Chondrocyte (in vitro differentiated cells): ENCODE measurements around the gene ACSM4. TPM values are rescaled to one million over a fixed set of nuclear protein-coding genes. Genes with fewer than 3 reads are reported as not detected.
"Not testable (repeated sequence)": the region's sequence is repeated elsewhere in the genome, so short reads cannot be mapped to it uniquely, and the experiment has no call there.

Experiments
- DNase-seq: peaks from one replicate; pipeline ENCODE4 v3.0.0; 2021; ENCODE audit warnings: mixed read lengths, low spot score
- H3K27ac Mint-ChIP-seq: one replicate; pipeline ENCODE4 v1.8.0; 2021; ENCODE audit warnings: mild to moderate bottlenecking, moderate library complexity, mixed read lengths; ENCODE audit not compliant: unreplicated experiment
- H3K27me3 Mint-ChIP-seq: 2 replicates; pipeline ENCODE4 v1.8.0; 2021; ENCODE audit warnings: low read depth, mixed read lengths
- H3K36me3 Mint-ChIP-seq: 2 replicates; pipeline ENCODE4 v1.8.0; 2021; ENCODE audit warnings: low read depth, mixed read lengths
- H3K4me1 Mint-ChIP-seq: 2 replicates; pipeline ENCODE4 v1.8.0; 2021; ENCODE audit warnings: low read depth, mild to moderate bottlenecking, mixed read lengths
- H3K4me3 Mint-ChIP-seq: one replicate; pipeline ENCODE4 v1.8.0; 2021; ENCODE audit warnings: mild to moderate bottlenecking, moderate library complexity, mixed read lengths; ENCODE audit not compliant: unreplicated experiment
- H3K9me3 Mint-ChIP-seq: 2 replicates; pipeline ENCODE4 v1.8.0; 2021; ENCODE audit warnings: low read depth, mixed read lengths
- total RNA-seq: library from RNA; stranded (reverse); gene quantifications from 3 replicates; pipeline ENCODE4 v1.2.1, GENCODE V29; 2021
- TF ChIP-seq, protein P1 (sequence below): fragments of 200-600 bp; sonication (generic); IDR thresholded peaks from 2 replicates; pipeline ENCODE4 v1.5.0; 2021; ENCODE audit warnings: antibody characterized with exemption, mild to moderate bottlenecking, moderate library complexity

Gene ACSM4
- total RNA-seq, 1 donor from 2014 or later: not detected

DNA sequence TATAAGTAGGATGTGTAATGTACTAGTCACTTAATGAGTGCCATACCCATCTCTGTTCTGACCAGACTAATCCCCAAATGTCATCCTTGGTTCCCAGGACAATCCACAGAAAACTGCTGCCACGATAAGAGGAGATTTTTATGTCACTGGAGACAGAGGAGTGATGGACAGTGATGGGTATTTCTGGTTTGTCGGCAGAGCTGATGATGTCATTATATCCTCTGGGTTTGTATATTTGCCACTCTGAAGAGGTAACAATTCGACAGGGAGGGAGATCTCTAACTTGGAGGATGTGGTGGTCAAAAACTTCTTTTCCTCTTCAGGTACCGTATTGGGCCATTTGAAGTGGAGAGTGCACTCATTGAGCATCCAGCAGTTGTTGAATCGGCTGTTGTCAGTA lies 20.3 kb downstream of the ACSM4 start:
- TF ChIP-seq, protein P1, sequence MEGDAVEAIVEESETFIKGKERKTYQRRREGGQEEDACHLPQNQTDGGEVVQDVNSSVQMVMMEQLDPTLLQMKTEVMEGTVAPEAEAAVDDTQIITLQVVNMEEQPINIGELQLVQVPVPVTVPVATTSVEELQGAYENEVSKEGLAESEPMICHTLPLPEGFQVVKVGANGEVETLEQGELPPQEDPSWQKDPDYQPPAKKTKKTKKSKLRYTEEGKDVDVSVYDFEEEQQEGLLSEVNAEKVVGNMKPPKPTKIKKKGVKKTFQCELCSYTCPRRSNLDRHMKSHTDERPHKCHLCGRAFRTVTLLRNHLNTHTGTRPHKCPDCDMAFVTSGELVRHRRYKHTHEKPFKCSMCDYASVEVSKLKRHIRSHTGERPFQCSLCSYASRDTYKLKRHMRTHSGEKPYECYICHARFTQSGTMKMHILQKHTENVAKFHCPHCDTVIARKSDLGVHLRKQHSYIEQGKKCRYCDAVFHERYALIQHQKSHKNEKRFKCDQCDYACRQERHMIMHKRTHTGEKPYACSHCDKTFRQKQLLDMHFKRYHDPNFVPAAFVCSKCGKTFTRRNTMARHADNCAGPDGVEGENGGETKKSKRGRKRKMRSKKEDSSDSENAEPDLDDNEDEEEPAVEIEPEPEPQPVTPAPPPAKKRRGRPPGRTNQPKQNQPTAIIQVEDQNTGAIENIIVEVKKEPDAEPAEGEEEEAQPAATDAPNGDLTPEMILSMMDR: no peak
- no peaks in the 10 kb centered on the region for H3K4me1 Mint-ChIP-seq
- H3K4me3 Mint-ChIP-seq: no peak overlapping the region
- H3K27me3 Mint-ChIP-seq: peaks cover 4% of the 10 kb centered on the region
- no peak overlapping the region for H3K27ac Mint-ChIP-seq
- no peaks in the 10 kb centered on the region for H3K36me3 Mint-ChIP-seq
- no peaks in the 10 kb centered on the region for H3K9me3 Mint-ChIP-seq
- DNase-seq: no peak

DNA sequence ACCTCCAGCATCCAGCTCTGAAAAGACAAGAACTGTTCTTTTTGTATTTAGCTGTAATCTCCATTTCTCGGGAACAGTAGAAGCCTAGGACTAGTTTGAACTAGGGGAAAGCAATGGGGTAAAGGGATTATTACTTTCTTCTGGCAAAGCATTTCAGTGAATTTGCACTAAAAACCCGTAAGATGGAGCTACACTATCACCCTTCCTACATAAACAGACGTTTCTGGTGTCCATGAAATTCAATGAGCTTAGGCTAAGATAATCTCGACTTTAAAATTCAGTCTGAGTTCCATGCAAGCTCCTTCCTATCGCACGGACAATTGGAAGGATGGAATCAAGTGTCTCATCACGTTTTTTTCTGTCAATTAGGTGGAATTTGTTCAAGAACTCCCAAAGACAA lies 24.0 kb downstream of the ACSM4 start:
- Mint-ChIP-seq H3K27me3 (peaks cover 5% of the 10 kb centered on the region), H3K27ac (no peak overlapping the region), H3K36me3 (no peaks in the 10 kb centered on the region), H3K4me1 (no peaks in the 10 kb centered on the region), H3K4me3 (no peak overlapping the region), H3K9me3 (peaks cover 13% of the 10 kb centered on the region)
- DNase-seq: no peak
- TF ChIP-seq, protein P1: no peak

DNA sequence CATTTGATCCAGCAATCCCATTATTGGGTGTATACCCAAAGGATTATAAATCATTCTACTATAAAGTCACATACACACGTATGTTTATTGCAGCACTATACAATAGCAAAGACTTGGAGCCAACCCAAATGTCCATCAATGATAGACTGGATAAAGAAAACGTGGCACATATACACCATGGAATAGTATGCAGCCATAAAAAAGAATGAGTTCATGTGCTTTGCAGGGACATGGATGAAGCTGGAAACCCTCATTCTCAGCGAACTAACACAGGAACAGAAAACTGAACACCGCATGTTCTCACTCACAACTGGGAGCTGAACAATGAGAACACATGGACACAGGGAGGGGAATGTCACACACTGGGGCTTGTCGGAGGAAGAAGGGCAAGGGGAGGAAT lies 33.9 kb downstream of the ACSM4 start:
- not testable (repeated sequence) for H3K36me3 Mint-ChIP-seq, DNase-seq, H3K4me1 Mint-ChIP-seq, H3K27ac Mint-ChIP-seq, H3K27me3 Mint-ChIP-seq, H3K4me3 Mint-ChIP-seq
- peaks cover 20% of the 10 kb centered on the region for H3K9me3 Mint-ChIP-seq

DNA sequence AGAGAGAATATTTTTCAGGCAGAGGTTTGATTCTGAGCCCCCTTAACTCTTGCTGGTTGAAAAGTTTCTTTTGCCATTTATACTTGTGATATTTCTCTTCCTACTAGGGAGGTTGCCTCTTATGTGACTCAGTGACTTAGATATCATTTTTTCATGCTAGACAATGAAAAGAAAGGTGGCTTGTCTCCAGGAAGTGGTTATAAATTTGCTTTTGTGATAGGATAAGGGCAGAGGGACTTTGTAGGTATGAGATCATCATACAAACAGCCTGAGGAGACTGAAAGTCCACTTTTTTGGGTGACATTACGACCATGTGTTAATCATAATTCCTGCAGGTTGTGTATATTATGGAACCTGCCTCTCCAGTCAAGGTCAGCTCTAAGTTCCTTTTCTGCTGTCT lies 35.8 kb downstream of the ACSM4 start:
- no peaks in the 10 kb centered on the region for H3K4me1 Mint-ChIP-seq

DNA sequence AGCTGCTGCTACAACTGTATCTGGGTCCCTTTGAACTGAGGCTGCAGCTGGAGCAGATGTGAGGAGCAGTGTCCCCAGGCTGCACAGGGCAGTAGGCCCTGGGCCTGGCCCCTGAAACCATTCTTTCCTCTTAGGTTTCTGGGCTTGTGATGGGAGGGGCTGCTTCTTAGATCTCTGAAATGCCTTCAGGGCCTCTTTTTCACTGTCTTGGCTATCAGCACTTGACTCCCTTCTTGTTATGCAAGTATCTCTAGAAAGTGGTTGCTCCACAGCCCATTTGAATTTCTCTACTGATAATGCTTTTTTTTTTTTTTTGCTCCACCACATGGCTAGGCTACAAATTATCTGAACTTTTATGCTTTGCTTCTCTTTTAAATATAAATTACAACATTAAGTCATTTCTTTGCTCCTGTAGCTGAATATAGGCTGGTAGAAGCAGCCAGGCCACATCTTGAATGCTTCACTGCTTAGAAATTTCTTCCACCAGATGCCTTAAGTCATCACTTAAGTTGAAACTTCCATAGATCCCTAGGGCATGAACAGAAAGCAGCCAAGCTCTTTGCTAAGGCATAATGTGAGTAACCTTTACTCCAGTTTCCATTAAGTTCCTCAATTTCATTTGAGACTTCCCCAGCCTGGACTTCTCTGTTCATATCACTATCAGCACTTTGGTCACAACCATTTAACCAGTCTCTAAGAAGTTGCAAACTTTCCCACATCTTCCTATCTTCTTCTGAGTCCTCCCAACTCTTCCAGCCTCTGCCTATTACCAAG lies 41.1 kb downstream of the ACSM4 start:
- TF ChIP-seq, protein P1: no peak

More for the DNA sequence above, 35.8 kb downstream of the ACSM4 start:
- H3K27me3 Mint-ChIP-seq: no peaks in the 10 kb centered on the region
- TF ChIP-seq, protein P1: no peak
- H3K27ac Mint-ChIP-seq: no peak overlapping the region
- DNase-seq: no peak
- peaks cover 25% of the 10 kb centered on the region for H3K9me3 Mint-ChIP-seq
- no peaks in the 10 kb centered on the region for H3K36me3 Mint-ChIP-seq
- no peak overlapping the region for H3K4me3 Mint-ChIP-seq

More for the DNA sequence above, 41.1 kb downstream of the ACSM4 start:
- Mint-ChIP-seq H3K4me3 (no peak overlapping the region), H3K27me3 (no peaks in the 10 kb centered on the region), H3K27ac (no peak overlapping the region), H3K4me1 (no peaks in the 10 kb centered on the region), H3K9me3 (peaks cover 27% of the 10 kb centered on the region), H3K36me3 (peaks cover 6% of the 10 kb centered on the region)
- no peak for DNase-seq
